ENCODE measurements around the gene HILPDA. TPM values are rescaled to one million over a fixed set of nuclear protein-coding genes. Genes with fewer than 3 reads are reported as not detected.

HILPDA gene
- total and polyA plus RNA-seq, 2 of the 4 experiments (the other 2 are of a cell fraction), result 31.2 to 35.6 TPM

GRCh38 chr7:128427289-128427891 is 28.3 kb upstream of the HILPDA start:
- H2BK20ac ChIP-seq (ENCODE audit: low read depth, low read length), result no peak overlapping the region
- H3K79me1 ChIP-seq (ENCODE audit: low read depth in 1 of 2, low read length in 2 of 2), result no peaks in the 10 kb centered on the region
- no peaks in the 10 kb centered on the region for H3K4me1 ChIP-seq (ENCODE audit: control insufficient read depth, insufficient read depth, low read length)
- intact Hi-C loops (cut with micrococcal nuclease) (loop anchor here (1.0 to 5.0 kb wide), 2 partner anchors 32 to 455 kb away; no protein-coding TSS in a partner anchor), dilution Hi-C loops (cut with HindIII; ENCODE audit: low sequenced_read_pairs, unreplicated experiment) (no loop called here), in situ Hi-C loops (cut with MboI; ENCODE audit: low sequenced_read_pairs) (loop anchor here (5.0 kb wide), 1 partner anchor 35 kb away; no protein-coding TSS in a partner anchor)
- no peak overlapping the region for H3K23ac ChIP-seq (ENCODE audit: low read depth, low read length)
- TF ChIP-seq CTCF (conservative IDR thresholded peaks at IDR 0.05; ENCODE audit: low read depth, low read length) (peak; percentile 74), BHLHE40 (IDR thresholded peaks at IDR 0.05; ENCODE audit: low read depth, low read length) (no peak), SMC3 (IDR thresholded peaks at IDR 0.05; ENCODE audit: low read depth, low read length) (peak; percentile 79), RAD21 (IDR thresholded peaks at IDR 0.05; ENCODE audit: low read length) (peak; percentile 83)
- BruUV-seq (replicated peaks), result no TSS peak
- ATAC-seq (ENCODE audit: low read depth), result peak; percentile 85
- no peaks in the 10 kb centered on the region for H3K36me3 ChIP-seq (ENCODE audit: control insufficient read depth, insufficient read depth, low read length)
- H2BK120ac ChIP-seq (ENCODE audit: low read depth, low read length), result no peak overlapping the region
- CTCF ChIA-PET, result interaction anchor here (0.6 to 5.1 kb wide), 13 partner anchors 9 to 56 kb away, joined by 3 to 71 read pairs (median 4); no protein-coding TSS in a partner anchor
- H4K5ac ChIP-seq (ENCODE audit: low read depth, low read length), result no peak overlapping the region
- 0% methylated on average over 2 of the region's 7 CpGs; no CpG with 5 or more reads in 1 of the 2 experiments for WGBS, 2 experiments (ENCODE audit: extremely low coverage in 2 of 2, insufficient read length in 1 of 2)
- no peak overlapping the region for H3K27ac ChIP-seq (ENCODE audit: insufficient read depth, low read length)
- H3K27me3 ChIP-seq (ENCODE audit: control insufficient read depth, insufficient read depth, low read length), result peaks cover 14% of the 10 kb centered on the region
- H2AK5ac ChIP-seq (ENCODE audit: low read depth, low read length), result no peak overlapping the region
- H2AFZ ChIP-seq (replicated peaks; ENCODE audit: low read length, poor library complexity), result no peak overlapping the region
- H3K14ac ChIP-seq (replicated peaks; ENCODE audit: low read depth, low read length), result no peak overlapping the region
- no peak overlapping the region for H3K4me3 ChIP-seq (ENCODE audit: insufficient read depth, low read depth, low read length)
- H3K4me2 ChIP-seq (ENCODE audit: low read depth, low read length), result no peak overlapping the region
- H3K18ac ChIP-seq (ENCODE audit: low read depth, low read length), result no peak overlapping the region
- no peak overlapping the region for H2BK5ac ChIP-seq (ENCODE audit: low read depth, low read length, poor library complexity, severe bottlenecking)
- no peak overlapping the region for H3K9ac ChIP-seq (ENCODE audit: low read depth, low read length)
- H3K9me3 ChIP-seq (ENCODE audit: control insufficient read depth, insufficient read depth, low read length), result no peaks in the 10 kb centered on the region
- no peak overlapping the region for H4K91ac ChIP-seq (ENCODE audit: insufficient read depth, low read depth, low read length)
- no peak overlapping the region for H3K56ac ChIP-seq (ENCODE audit: extremely low read depth, insufficient read depth, low read length)
- no peaks in the 10 kb centered on the region for H3K9me1 ChIP-seq (ENCODE audit: insufficient read depth, low read length)
- no peak overlapping the region for H4K8ac ChIP-seq (ENCODE audit: low read depth in 2 of 2, low read length in 2 of 2)
- peak; percentile 58 for DNase-seq
- POLR2A ChIA-PET (ENCODE audit: unreplicated experiment), result interaction anchor here (1.6 kb wide), 1 partner anchor 28 kb away, joined by 3 read pairs; the partner anchor contains the start of gene HILPDA
- H3K4ac ChIP-seq (ENCODE audit: low read depth, low read length), result no peak overlapping the region
- H2BK15ac ChIP-seq (ENCODE audit: low read depth, low read length), result no peak overlapping the region
- H4K20me1 ChIP-seq (ENCODE audit: insufficient read depth, low read length), result no peaks in the 10 kb centered on the region
- H2AK9ac ChIP-seq (replicated peaks; ENCODE audit: low read depth, low read length, poor library complexity), result no peak overlapping the region

All from IMR-90 (cell line).